ENCODE measurements around the gene LRRFIP1.

- no peak for TF ChIP-seq TAF1 (IDR thresholded peaks at IDR 0.05; ENCODE audit: low read depth)
- TF ChIP-seq REST (IDR thresholded peaks at IDR 0.05; ENCODE audit: low read depth), result no peak
- TF ChIP-seq EP300 (IDR thresholded peaks at IDR 0.05; ENCODE audit: borderline replicate concordance), result no peak
- TF ChIP-seq YY1 (IDR thresholded peaks at IDR 0.05; ENCODE audit: low read depth), result no peak
- no peak for TF ChIP-seq CEBPB (IDR thresholded peaks at IDR 0.05)
- TF ChIP-seq MAX (IDR thresholded peaks at IDR 0.05), result no peak
Observed at GRCh38 chr2:237716011-237716410, 88.6 kb downstream of the LRRFIP1 start.
